Stimulated activated CD8-positive, alpha-beta memory T cell treated with anti-CD3 and anti-CD28 coated beads, Interleukin-4, amount 100 ng/mL, for 1 hour (primary cell): ENCODE results near the gene FSTL5.
"Not testable (repeated sequence)": the region's sequence is repeated elsewhere in the genome, so short reads cannot be mapped to it uniquely, and the experiment has no call there.

Source experiments
- DNase-seq, 2 donors: peaks; one replicate each; pipeline ENCODE4 v3.0.0-alpha.2; 2020; ENCODE audit warnings: low read depth in 2 of 2, low spot score in 1 of 2

Gene FSTL5

DNA sequence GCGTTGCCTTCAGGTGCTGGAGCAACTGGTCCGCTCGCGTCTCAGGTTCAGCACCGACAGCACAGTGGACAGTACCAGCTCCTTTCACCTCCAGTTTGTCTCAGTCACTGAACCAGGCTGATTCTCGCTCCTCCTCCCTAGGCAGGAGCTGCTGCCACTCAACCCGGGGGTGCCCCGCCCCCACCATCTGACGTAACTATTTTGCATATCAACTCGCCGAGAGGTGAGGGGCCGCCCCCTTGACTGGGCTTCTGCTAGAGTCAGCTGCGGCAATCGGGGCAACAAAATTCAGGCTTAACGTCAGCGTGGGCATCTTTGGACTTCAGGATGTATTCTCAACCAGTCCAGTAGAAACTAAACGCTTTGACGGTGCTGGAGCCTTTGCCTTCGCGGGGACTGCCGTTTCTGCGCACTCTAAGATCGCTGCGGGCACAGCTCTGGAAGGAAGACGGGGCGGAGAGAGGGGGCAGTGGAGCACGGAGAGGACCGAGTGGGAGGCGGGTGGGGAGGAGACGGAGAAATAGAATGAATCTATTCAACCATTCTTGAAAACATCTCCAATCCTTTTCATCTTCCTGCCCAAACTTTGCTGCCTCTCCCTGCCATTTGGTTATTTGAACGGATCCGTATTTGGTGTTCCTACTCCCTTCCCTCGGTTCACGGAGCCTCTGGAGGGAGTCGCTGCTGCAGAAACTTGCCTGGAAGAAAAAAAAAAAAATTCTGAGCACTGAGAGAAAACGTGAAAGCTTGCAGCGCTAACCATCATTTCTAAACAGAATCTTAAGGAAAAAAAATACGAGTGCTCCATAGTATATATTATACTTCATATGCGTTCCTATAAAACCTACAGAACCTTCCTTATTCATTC lies at the start of gene FSTL5:
Gene FSTL5 (minus strand): TSS at position 109 of the 868 bp plus-strand sequence. CDS start 52,604 bp downstream, outside the sequence.
- no peak for DNase-seq

DNA sequence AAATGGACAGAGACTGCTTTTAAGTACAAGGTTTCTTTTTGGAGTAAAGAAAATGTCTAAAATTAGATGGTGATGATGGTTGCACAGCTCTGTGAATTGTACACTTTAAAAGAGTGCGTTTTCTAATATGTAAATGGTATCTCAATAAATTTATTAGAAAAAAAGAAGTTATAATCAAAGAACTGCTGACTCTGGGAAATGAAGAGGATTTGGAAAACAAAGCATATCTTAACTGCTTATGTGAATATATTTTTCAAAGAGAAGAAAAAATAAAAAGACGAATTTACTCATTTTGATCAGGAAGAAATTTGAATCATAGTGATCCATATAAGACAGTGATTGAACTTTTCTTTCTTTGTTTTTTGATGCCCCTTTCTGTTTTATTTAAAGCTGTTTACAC lies 45.9 kb upstream of the FSTL5 start:
- no peak for DNase-seq

DNA sequence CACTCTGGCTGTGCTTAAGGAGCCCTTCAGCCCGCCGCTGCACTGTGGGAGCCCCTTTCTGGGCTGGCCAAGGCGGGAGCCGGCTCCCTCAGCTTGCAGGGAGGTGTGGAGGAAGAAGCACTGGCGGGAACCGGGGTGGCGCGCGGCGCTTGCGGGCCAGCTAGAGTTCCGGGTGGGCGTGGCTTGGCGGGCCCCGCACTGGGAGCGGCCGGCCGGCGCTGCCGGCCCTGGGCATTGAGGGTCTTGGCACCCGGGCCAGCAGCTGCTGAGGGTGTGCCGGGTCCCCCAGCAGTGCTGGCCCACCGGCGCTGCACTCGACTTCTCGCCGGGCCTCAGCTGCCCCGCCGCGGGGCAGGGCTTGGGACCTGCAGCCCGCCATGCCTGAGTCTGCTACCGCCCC lies 39.7 kb upstream of the FSTL5 start:
- not testable (repeated sequence) for DNase-seq

DNA sequence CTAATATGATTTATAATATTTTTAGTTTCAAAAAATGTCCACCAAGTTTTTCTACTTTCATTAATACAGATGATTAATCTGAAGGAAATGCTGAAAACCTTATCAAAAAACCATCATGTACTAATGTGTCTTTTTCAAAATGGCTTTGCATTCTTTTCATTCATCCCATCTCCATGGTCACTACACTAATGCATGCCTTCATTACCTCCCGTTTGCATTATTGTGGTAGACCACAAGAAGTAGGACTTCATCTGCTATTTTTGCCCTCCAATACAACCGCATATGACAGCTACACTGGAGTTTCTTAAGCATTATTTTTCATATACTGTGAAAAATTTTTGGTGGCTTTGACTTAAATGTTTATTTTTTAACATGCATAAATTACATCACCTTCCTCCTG lies 37.9 kb upstream of the FSTL5 start:
- no peak for DNase-seq

- DNase-seq: no peak
Observed at GRCh38 chr4:162170509-162170908, 6.7 kb upstream of the FSTL5 start.

GRCh38 chr4:162164906-162165510 lies 1.2 kb upstream of the FSTL5 start:
- no peak for DNase-seq

DNA sequence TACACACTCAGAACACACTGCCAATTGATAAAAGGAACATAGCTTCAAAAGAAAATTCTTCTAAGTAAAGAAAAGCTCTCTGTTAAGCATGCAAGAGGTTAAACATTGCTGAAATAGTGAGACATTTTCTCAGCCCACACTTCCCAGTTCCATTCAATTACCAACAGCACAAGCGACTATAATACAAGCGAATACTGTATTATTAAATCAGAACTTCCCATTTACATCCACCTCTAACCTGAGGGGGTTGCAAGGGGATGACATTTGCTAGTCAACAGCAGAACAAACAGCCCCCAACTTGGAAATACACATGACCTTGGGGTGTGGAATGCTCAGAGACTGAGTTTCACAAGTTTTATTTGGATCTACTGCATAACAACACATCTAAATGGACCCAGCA lies 1.1 kb downstream of the FSTL5 start:
- DNase-seq: no peak

DNA sequence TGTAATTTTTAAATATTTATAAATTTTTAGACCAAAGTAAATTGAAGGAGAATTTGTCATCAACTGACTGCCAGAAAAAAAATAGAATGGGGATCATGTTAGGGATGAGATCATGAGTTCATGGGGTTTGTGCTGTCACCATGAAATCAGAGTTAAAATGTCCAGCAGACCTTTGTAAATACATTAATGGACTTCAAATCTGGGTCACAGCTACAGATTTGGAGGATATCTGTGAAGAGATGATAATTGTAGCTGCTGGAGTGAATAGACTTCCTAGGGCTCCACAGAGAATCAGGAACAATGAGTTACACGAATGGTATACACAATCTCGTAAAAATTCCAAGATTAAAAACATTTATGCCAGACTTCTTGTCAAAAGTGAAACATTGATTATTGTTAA lies 6.6 kb downstream of the FSTL5 start:
- no peak for DNase-seq

GRCh38 chr4:162154862-162155540 lies 8.8 kb downstream of the FSTL5 start:
- DNase-seq: no peak

DNA sequence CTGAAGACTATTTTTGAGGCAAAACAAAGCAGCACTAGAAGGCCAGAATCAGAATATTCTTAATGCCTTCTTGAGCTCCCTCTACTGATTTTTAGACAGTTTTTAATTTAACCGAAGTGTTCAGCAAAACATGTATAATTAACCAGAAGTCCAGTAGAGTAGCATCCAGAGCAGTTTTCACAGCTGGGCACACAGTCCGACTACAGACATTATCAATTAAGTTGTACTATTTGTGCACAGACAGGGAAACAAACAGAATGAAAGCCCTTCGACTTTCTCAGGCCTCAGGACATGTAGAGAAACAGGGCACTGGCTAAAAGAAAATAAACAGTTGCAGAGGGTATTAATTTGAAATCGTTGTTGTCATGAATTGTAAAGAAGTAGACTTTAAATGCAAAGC lies 11.9 kb downstream of the FSTL5 start:
- DNase-seq: no peak

GRCh38 chr4:162151386-162151785 lies 12.4 kb downstream of the FSTL5 start:
- no peak for DNase-seq

- no peak for DNase-seq
Observed at GRCh38 chr4:162149644-162150043, 14.2 kb downstream of the FSTL5 start.

DNA sequence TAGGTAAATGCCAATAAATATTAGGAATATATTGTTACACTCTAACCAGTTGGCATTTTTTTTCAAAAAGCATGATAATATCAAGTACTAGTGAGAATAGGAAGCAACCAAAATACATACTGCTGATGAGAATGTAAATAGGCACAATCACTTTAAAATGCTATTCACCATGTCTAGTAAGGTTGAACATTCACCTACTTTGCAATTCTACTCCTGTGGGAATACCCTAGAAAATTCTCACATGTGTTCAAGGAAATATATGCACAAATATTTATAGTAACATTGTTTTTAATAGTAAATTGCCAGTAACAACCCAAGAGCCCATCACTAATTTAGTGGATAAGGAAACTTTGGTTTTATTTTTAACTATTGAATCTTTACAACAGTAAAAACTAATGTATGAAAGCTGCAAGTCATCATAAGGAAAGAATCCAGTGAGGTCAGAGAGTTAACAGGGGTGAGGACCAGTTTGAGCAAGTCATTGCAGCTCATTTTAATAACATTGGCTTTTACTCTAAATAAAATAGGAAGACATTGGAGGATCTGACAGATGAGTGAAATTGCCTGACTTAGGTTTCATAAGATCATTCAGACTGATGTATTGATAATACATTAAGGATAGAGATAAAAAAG lies 23.6 kb downstream of the FSTL5 start:
- no peak for DNase-seq

GRCh38 chr4:162139412-162139811 lies 24.4 kb downstream of the FSTL5 start:
- DNase-seq: no peak

- no peak for DNase-seq
Observed at GRCh38 chr4:162131256-162131655, 32.5 kb downstream of the FSTL5 start.

DNA sequence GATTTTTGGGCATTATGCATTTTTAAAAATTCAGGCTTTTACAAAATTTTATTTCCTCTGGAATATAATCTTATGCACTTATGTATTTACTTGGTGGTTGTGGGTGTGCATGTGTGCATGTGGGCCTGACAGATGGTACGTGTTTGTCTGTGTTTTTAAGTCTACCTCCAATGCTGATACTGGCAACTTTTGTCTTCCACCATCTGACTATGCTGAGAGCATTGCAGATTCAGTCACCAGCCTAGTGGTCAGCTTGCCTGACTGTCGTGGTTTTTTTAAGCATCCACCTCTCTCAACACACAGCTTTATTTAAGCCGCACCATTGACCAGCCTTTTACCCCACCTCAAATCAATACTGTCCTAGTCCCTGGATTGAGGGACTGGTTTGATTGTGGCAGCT lies 37.1 kb downstream of the FSTL5 start:
- DNase-seq: no peak

- no peak for DNase-seq
Observed at GRCh38 chr4:162117051-162117450, 46.7 kb downstream of the FSTL5 start.

DNA sequence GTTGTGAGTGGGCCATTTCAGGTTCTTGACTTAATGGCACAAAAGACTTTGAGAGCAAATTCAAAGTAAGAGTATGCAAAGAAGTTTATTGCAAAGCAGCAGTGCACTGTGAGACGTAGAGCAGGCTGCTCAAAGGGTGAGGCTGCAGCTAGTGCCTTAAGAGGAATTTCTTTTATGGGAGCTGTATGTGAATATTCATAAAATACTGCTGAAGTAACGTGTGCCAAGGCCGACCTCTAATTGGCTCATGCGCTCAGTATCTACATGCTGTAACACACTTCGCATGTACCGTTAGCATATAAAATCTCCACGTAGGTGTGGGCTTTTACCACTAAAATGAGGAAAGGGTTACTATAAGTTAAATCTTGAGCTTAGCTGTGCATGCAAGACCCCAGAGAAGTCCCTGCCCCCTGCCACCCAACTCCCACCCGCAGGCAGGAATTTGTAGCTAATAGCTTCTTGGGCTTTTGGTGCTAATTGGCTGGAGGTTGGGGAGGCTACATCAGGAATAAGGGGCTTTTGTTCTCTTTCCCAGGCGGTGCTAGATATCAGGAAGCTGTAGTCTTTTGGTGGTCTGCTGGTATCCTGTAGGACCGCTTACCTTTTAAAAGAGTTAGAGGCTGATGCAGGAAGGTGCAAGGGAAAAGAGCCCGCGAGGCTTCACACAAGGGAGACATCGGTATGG lies 47.6 kb downstream of the FSTL5 start:
- DNase-seq: no peak

DNA sequence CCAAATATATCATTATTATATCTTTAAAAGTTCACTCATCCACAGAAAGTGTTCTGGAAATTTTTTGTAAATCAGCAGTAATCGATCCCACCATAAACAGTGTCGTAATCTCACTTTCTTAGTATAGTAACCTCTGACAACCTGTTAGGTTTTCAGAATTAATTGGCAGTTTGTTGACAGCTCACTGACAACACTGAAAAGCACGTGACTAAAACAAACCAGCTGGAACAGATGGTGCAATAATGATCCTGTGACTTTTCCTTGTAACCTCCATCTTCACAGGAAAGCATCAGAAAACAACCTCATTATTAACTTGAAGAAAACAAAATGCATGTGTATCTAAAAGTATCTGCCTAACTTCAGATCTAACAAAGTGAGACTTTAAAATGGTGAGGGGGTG lies 48.5 kb downstream of the FSTL5 start:
- DNase-seq: no peak

- DNase-seq: no peak
Observed at GRCh38 chr4:162111078-162111477, 52.7 kb downstream of the FSTL5 start.

GRCh38 chr4:162104459-162105124 lies 59.2 kb downstream of the FSTL5 start:
- no peak for DNase-seq
